ENCODE measurements around the gene CADM2.

- TF ChIP-seq CTCF (IDR thresholded peaks at IDR 0.05) (no peak), POLR2A (IDR thresholded peaks at IDR 0.05) (no peak)
These were observed 576.7 kb downstream of the CADM2 start for GRCh38 chr3:85535517-85535916.
